A673 (cell line): Measurements from ENCODE around the gene ADGRG1. TPM values are rescaled to one million over a fixed set of nuclear protein-coding genes. Genes with fewer than 3 reads are reported as not detected.

Experiments used
- BruUV-seq: library from RNA; stranded (reverse); fragments of 400-500 nt; replicated peaks from 2 replicates; lab custom pipeline; 2021; lab: Mats Ljungman, UMichigan
- CTCF ChIA-PET: fragments of 300-600 bp; sonication (Branson Sonifier 250); formaldehyde crosslinking; loops from one replicate; lab custom pipeline; 2022; ENCODE audit warnings: antibody characterized with exemption; lab: Charles Lee
- POLR2A ChIA-PET: fragments of 300-600 bp; sonication (Branson Sonifier 250); formaldehyde crosslinking; loops from one replicate; lab custom pipeline; 2022; ENCODE audit warnings: antibody characterized with exemption; ENCODE audit not compliant: low non-redundant PET; lab: Charles Lee
- DNase-seq: peaks from one replicate; pipeline ENCODE4 v3.0.0-alpha.2; 2015; ENCODE audit warnings: low spot score
- H3K27ac ChIP-seq: fragments of 200-600 bp; sonication (generic); 2 replicates; pipeline ENCODE4 v1.5.1; 2016; ENCODE audit warnings: mixed run types, low read depth, mild to moderate bottlenecking, mixed read lengths, antibody characterized with exemption, low read length; ENCODE audit not compliant: poor library complexity, severe bottlenecking
- H3K27me3 ChIP-seq: fragments of 200-600 bp; sonication (generic); replicated peaks from 2 replicates; pipeline ENCODE4 v1.6.1; 2017; ENCODE audit warnings: mixed run types, low read depth, mild to moderate bottlenecking, mixed read lengths, antibody characterized with exemption, low read length; ENCODE audit not compliant: insufficient read depth, poor library complexity
- H3K36me3 ChIP-seq: fragments of 200-600 bp; sonication (generic); 2 replicates; pipeline ENCODE4 v1.6.1; 2016; ENCODE audit warnings: mixed run types, mild to moderate bottlenecking, mixed read lengths, antibody characterized with exemption, low read length; ENCODE audit not compliant: insufficient read depth, poor library complexity, severe bottlenecking
- H3K4me1 ChIP-seq: fragments of 200-600 bp; sonication (generic); 2 replicates; pipeline ENCODE4 v1.6.1; 2017; ENCODE audit warnings: mixed run types, mild to moderate bottlenecking, mixed read lengths, antibody characterized with exemption, low read length; ENCODE audit not compliant: insufficient read depth, poor library complexity, severe bottlenecking
- H3K4me3 ChIP-seq: fragments of 200-600 bp; sonication (generic); 2 replicates; pipeline ENCODE4 v1.5.1; 2016; ENCODE audit warnings: low read depth, mixed run types, mild to moderate bottlenecking, mixed read lengths, low read length; ENCODE audit not compliant: poor library complexity, severe bottlenecking
- H3K9me3 ChIP-seq: fragments of 200-600 bp; sonication (generic); 2 replicates; pipeline ENCODE4 v1.6.1; 2016; ENCODE audit warnings: mixed run types, low read depth, mild to moderate bottlenecking, mixed read lengths, antibody characterized with exemption, low read length; ENCODE audit not compliant: poor library complexity, severe bottlenecking
- CTCF ChIP-seq: fragments of 300-800, 200-600 bp; sonication (generic); conservative IDR thresholded peaks from 2 replicates; pipeline ENCODE4 v1.5.1; 2017; ENCODE audit warnings: low read depth, mild to moderate bottlenecking, antibody characterized with exemption, low read length, moderate library complexity, mixed read lengths
- EZH2 ChIP-seq: fragments of 200-600 bp; sonication (generic); IDR thresholded peaks from 2 replicates; pipeline ENCODE4 v1.6.1; 2017; ENCODE audit warnings: borderline replicate concordance, low read depth, mild to moderate bottlenecking, mixed read lengths, antibody characterized with exemption, low read length; ENCODE audit not compliant: poor library complexity, severe bottlenecking
- intact Hi-C: fragments of 100-400 bp; cut with micrococcal nuclease; formaldehyde crosslinking; loops from one replicate; pipeline ENCODE4 v1.10.0; 2022; ENCODE audit not compliant: unreplicated experiment
- total RNA-seq: library from RNA; stranded (reverse); gene quantifications from 2 replicates; pipeline ENCODE4 v1.2.3, GENCODE V29; 2021

The ADGRG1 gene
- total RNA-seq, 1 experiment from 2014 or later: 0.75 TPM

- ChIA-PET CTCF (no interaction called here), POLR2A (no interaction called here)
- Histone ChIP-seq H3K4me3 (no peak overlapping the region), H3K36me3 (no peaks in the 10 kb centered on the region), H3K4me1 (no peaks in the 10 kb centered on the region), H3K27me3 (no peaks in the 10 kb centered on the region), H3K9me3 (no peaks in the 10 kb centered on the region), H3K27ac (no peak overlapping the region)
- no peak for DNase-seq
- intact Hi-C loops: no loop called here
- no TSS peak for BruUV-seq
- TF ChIP-seq CTCF (no peak), EZH2 (no peak)
Observed at GRCh38 chr16:57688987-57689761, 60.7 kb downstream of the ADGRG1 start.

- CTCF ChIA-PET: no interaction called here
Observed at GRCh38 chr16:57689762-57690558, 61.5 kb downstream of the ADGRG1 start.

More at GRCh38 chr16:57689762-57690558, 61.5 kb downstream of the ADGRG1 start:
- Histone ChIP-seq H3K27me3 (no peaks in the 10 kb centered on the region), H3K4me1 (no peaks in the 10 kb centered on the region), H3K27ac (no peak overlapping the region), H3K9me3 (no peaks in the 10 kb centered on the region), H3K36me3 (no peaks in the 10 kb centered on the region), H3K4me3 (no peak overlapping the region)
- POLR2A ChIA-PET: no interaction called here
- no peak for DNase-seq
- intact Hi-C loops: no loop called here
- TF ChIP-seq EZH2: no peak
- TF ChIP-seq CTCF: no peak
- BruUV-seq: no TSS peak
